GM06990 (cell line): Measurements from ENCODE around the gene PGM2L1.

Experiments
- DNase-seq: peaks from one replicate; pipeline ENCODE4 v3.0.0-alpha.2; 2011; ENCODE audit not compliant: insufficient read length; ENCODE audit errors: extremely low read depth
- H3K27me3 ChIP-seq: replicated peaks from 2 replicates; pipeline ENCODE4 v1.6.0; 2011; ENCODE audit warnings: low read length; ENCODE audit not compliant: control insufficient read depth, insufficient read depth
- H3K36me3 ChIP-seq: 2 replicates; pipeline ENCODE4 v1.5.1; 2011; ENCODE audit warnings: low read length; ENCODE audit not compliant: control insufficient read depth, insufficient read depth
- H3K4me3 ChIP-seq: replicated peaks from 2 replicates; pipeline ENCODE4 v1.5.1; 2011; ENCODE audit warnings: low read depth, mild to moderate bottlenecking, control low read depth, low read length
- TF ChIP-seq, protein P1 (sequence below): IDR thresholded peaks from 2 replicates; pipeline ENCODE4 v1.5.1; 2011; ENCODE audit warnings: low read length, control low read depth, mild to moderate bottlenecking, inconsistent platforms; ENCODE audit not compliant: insufficient read depth, poor library complexity, severe bottlenecking

PGM2L1 gene

DNA sequence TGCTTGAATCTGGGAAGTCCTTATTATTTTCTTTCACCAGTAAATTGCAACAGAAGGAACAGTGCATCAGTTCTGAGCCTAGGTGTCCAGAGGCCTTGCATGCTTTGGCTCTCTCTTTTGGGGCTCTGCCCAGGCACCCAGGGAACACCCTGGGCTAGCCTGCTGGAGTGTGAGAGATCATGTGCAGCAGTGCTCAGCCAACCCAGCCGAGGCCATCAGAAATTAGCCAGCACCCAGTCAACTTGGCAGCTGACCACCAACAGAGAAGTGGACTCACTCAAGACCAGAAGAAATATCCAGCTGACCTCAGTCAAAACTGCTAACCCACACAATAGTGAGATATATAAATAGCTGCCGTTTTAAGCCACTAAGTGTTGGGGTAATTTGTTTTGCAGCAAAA, 75.6 kb downstream of the PGM2L1 start:
- no peak for DNase-seq
- TF ChIP-seq, protein P1, sequence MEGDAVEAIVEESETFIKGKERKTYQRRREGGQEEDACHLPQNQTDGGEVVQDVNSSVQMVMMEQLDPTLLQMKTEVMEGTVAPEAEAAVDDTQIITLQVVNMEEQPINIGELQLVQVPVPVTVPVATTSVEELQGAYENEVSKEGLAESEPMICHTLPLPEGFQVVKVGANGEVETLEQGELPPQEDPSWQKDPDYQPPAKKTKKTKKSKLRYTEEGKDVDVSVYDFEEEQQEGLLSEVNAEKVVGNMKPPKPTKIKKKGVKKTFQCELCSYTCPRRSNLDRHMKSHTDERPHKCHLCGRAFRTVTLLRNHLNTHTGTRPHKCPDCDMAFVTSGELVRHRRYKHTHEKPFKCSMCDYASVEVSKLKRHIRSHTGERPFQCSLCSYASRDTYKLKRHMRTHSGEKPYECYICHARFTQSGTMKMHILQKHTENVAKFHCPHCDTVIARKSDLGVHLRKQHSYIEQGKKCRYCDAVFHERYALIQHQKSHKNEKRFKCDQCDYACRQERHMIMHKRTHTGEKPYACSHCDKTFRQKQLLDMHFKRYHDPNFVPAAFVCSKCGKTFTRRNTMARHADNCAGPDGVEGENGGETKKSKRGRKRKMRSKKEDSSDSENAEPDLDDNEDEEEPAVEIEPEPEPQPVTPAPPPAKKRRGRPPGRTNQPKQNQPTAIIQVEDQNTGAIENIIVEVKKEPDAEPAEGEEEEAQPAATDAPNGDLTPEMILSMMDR, result no peak
- H3K4me3 ChIP-seq, result no peak overlapping the region
- no peaks in the 10 kb centered on the region for H3K27me3 ChIP-seq
- H3K36me3 ChIP-seq, result no peaks in the 10 kb centered on the region

DNA sequence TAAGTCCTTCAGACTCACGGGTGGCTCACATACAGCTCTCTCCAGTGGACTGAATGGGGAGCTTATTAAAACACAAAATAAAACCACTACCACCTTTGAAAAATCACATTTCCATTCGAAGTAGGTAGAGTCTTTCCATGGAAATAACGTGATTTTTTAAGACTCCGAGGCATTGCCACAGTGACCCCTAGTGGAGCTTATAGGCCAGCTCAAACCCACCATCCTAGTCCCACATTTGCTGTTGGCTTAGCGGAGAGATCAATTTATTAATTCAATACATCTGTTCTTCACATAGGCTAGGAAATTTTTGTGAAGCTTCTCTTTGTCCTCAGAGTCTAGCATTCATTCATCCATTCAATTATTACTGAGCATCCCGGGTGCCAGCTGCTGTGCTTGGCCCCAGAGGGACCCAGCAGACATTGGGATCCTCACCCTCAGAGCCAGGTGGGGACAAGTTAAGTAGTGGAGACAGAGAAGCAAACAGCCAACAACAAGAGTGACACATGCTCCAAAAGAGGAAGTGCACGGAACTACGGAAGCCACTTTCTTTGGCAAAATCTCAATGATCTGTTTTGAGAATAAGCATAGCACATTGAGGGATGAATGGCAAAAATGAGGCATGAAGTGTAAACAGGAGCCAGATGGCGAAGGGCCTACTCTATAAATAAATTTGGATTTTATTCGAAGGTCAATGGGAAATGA, 76.6 kb downstream of the PGM2L1 start:
- H3K27me3 ChIP-seq, result no peaks in the 10 kb centered on the region
- TF ChIP-seq, protein P1, result peak; percentile 81
- H3K36me3 ChIP-seq, result no peaks in the 10 kb centered on the region
- H3K4me3 ChIP-seq, result no peak overlapping the region
- no peak for DNase-seq

DNA sequence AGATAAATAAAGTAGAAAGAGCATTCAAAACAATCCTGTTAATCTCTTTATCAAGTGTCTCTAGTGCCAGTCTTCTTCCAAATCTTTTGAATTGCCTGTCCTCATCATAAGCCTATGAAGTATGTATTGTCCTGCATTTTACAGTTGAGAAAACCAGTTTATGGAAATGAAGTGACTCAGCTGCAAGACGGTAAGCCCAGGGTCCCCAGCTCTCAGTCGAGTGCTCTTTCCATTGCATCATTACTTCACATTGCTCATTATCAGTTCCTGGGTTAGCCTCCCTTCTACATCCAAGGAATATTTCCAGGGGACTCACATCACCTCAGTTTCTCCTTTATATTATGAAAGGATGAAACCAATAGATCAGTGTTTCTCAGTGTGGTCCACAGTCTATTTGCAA, 77.7 kb downstream of the PGM2L1 start:
- no peak for DNase-seq
- Histone ChIP-seq H3K36me3 (no peaks in the 10 kb centered on the region), H3K4me3 (no peak overlapping the region), H3K27me3 (no peaks in the 10 kb centered on the region)
- TF ChIP-seq, protein P1, result no peak

DNA sequence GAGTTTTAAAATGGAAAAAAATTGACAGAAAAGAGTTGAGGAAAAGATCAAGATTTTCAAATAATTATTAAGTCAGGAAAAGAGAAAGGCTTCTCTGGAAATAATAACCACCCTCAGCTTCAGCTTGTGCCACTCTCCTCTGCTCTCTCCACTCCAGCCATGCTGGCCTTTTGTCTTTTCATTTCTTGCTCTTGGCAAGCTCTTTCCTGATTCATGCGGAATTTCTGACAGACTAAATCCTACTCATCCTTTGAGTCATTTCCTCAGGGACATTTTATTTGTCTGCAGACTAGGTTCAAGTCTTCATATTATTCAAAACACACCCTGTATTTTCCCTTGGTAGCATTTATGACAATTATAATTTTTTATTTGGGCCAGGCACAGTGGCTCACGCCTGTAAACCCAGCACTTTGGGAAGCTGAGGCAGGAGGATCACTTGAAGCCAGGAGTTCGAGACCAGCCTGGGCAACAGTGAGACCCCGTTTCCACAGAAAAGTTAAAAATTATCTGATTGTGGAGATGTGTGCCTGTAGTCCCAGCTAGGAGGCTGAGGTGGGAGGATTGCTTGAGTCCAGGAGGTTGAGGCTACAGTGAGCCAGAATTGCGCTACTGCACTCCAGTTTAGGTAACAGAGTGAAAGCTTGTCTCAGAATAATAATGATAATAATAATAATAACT, 79.0 kb downstream of the PGM2L1 start:
- H3K4me3 ChIP-seq, result no peak overlapping the region
- DNase-seq, result no peak
- H3K27me3 ChIP-seq, result no peaks in the 10 kb centered on the region
- TF ChIP-seq, protein P1, result no peak
- no peaks in the 10 kb centered on the region for H3K36me3 ChIP-seq

- H3K4me3 ChIP-seq, result no peak overlapping the region
- DNase-seq, result no peak
- TF ChIP-seq, protein P1, result no peak
Observed at GRCh38 chr11:74318241-74318932, 79.8 kb downstream of the PGM2L1 start.

More at GRCh38 chr11:74318241-74318932, 79.8 kb downstream of the PGM2L1 start:
- Histone ChIP-seq H3K27me3 (0 out of 2 replicates have a peak, but pooled peaks cover under 1% of the 10 kb centered on the region), H3K36me3 (no peaks in the 10 kb centered on the region)
